Cardiac septum (tissue), 1 donor: Measurements from ENCODE around the gene LECT2. TPM values are rescaled to one million over a fixed set of nuclear protein-coding genes. Genes with fewer than 3 reads are reported as not detected.

Experiments
- DNase-seq: peaks from one replicate; pipeline ENCODE4 v3.0.0-alpha.2; 2020; ENCODE audit warnings: low spot score
- intact Hi-C: fragments of 100-400 bp; cut with DNase I; formaldehyde crosslinking; loops from one replicate; pipeline ENCODE4 v1.14.0; 2022
- total RNA-seq: library from RNA; stranded (reverse); fragmentation: NEBNext Ultra II Directional; extraction: Animal tissue kit (Norgen Biotek cat#: 25700); gene quantifications from one replicate; pipeline ENCODE4 v1.2.1, GENCODE V29; 2021
- donor health status: DM: no; HTN: no; CAD: no.

LECT2 gene
- total RNA-seq, 1 donor from 2014 or later, result not detected

GRCh38 chr5:135980620-135981019, 25.8 kb upstream of the LECT2 start:
- DNase-seq, result no peak
- intact Hi-C loops, result no loop called here

GRCh38 chr5:135979510-135979909, 24.7 kb upstream of the LECT2 start:
- DNase-seq, result no peak
- intact Hi-C loops, result no loop called here

DNA sequence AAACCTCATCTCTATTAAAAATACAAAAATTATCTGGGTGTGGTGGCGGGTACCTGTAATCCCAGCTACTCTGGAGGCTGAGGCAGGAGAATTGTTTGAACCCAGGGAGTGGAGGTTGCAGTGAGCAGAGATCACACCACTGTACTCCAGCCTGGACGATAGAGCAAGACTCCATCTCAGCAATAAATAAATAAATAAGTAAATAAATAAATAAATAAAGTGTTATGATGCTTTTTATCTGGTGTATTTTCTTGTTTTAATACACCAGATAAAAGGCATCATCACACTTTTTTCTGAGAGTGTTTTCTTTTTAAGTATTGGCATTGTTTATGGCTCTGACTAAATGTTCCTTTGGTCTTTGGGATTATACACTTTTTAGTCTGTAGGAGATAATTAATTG, 24.2 kb upstream of the LECT2 start:
- intact Hi-C loops, result no loop called here
- no peak for DNase-seq

GRCh38 chr5:135978212-135978631, 23.4 kb upstream of the LECT2 start:
- no peak for DNase-seq
- intact Hi-C loops, result no loop called here

DNA sequence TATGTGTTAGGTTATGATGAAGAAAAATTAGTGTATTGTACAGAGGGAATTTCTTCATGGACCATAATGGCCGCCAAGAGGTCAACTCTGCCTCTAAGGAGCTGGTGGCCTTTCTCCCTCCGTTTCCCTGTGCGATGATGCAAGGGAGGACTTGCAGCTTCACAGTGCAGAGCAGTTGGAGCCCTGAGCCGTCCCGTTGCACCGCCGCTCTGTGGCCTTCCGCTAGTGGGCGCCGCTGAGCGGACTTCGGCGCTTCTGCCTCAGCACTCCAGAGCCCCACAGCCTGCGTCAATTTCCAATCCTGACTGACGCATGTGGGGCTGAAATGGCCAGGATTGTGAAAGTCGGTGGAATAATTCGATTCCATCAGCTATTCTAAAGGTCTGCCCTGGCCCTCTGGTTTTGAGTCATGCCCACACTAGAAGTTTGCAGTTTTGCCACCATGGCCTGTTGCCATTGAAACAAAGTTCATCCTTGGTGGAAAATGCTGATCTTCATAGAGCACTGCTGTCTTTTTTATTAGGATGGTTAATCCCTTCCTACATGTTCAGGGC, 22.7 kb upstream of the LECT2 start:
- no peak for DNase-seq
- intact Hi-C loops, result no loop called here

- intact Hi-C loops, result no loop called here
- DNase-seq, result no peak
Observed at GRCh38 chr5:135976216-135976615, 21.4 kb upstream of the LECT2 start.

DNA sequence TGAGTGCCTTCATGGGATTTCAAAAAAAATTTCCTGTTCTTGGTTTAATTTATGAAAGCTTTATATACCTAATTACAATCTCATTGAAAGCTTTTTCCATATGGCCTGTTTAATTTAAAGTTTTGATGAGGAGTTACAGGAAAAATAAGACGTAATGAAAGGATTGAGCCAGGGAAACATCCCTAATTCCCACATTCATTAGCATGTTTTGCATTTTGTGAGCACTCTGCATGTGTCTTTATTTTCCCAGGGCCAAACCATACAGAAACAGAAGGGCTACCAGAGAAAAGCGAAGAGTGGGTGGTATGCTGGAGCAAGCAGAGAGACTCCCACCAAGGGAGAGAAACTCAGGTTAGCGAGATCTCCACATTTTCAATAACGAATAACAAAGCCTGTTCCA, 20.3 kb upstream of the LECT2 start:
- intact Hi-C loops, result no loop called here
- no peak for DNase-seq

GRCh38 chr5:135974021-135974600, 19.3 kb upstream of the LECT2 start:
- no peak for DNase-seq
- intact Hi-C loops, result loop anchor here (5.0 kb wide), 1 partner anchor 108 kb away; no protein-coding TSS in a partner anchor

DNA sequence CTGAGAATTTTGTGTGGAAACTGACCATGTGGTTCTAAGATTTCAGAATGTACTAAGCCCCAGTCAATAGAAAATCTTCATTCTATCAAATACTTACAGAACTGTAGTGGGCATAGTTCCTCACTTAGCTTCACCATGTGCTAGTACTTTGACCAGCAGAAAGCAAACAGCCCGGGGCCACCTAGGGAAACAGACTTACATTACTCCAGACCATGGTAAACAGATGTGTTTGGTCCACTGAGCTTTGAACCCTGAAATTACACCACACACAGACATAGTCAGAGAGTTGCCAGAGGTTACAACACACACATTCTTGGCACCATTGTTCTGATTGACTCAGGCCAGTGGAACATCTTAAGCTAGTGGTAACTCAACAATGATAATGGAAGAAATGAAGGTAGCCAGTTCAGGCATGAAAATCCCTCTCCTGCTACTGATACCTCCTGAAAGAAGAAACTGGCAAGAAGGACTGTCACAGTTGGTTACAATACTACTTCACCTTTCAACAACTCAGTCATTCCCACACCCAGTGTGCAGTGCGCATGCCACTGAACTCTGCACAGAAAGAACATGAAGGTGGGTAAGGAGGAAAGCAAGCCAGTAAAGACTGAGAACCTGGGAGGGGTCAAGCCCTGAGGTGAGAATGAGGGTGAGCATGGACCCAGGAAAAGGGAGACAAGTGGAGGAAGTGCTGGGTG, 18.7 kb upstream of the LECT2 start:
- intact Hi-C loops, result loop anchor here (5.0 kb wide), 1 partner anchor 109 kb away; no protein-coding TSS in a partner anchor

DNA sequence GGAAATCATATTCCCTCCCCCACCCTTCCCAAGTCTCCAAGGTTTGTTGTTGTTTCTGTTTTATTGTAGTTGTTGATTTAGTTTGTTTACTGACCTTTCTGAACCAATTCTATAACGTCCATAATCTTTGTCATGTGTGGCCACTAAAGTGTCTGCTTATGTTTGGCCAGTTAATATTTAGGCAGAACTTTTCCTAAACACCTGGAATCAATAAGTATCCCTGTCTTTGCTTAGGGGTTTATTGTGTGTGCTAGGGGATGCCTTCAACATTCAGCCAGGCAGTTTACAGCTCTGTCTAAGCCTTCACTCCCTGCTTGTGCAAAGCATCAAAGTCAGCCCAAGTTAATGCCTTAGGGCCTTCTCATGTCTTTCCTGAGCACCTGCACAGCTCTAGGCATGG, 16.9 kb upstream of the LECT2 start:
- no peak for DNase-seq
- intact Hi-C loops, result loop anchor here (5.0 kb wide), 1 partner anchor 111 kb away; no protein-coding TSS in a partner anchor

More for the DNA sequence above, 18.7 kb upstream of the LECT2 start:
- no peak for DNase-seq

GRCh38 chr5:135966790-135967189, 12.0 kb upstream of the LECT2 start:
- no peak for DNase-seq
- intact Hi-C loops, result no loop called here

DNA sequence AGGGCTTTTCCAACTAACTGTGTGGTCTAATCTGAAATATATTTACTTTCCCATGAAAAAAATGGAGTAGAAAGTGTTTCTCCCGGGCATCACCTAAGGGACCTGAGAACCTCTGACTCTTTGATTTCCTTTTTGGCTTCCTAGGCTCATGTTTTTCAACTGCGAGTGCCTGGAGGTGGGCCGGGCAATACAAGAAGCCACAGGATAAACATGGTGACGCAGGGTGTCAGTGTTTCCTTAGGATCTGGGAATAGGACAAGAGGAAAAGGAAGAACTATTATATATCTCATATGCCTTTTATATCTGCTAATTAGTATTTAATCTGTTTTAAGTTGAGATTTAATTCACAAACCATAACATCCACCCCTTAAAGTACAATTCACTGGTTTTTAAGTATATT, 11.4 kb upstream of the LECT2 start:
- intact Hi-C loops, result no loop called here
- DNase-seq, result no peak

DNA sequence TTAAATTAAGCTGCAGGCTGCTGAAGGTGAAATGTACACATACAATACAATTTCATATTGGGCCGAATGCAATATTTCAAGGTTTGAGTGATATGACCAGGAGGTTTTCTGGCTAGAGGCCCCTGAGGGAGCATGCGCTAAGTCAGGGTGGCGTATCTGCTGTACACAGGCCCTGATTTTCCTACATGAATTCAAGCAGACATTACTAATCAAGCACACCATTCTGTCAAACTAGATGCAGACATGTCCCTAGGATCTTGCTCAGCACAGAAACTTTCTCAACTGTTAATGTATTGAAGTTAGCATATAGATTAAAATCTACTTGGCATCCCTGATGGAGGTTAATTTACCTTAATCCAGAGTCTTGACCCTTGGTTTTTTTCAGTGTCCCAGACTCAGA, 10.7 kb upstream of the LECT2 start:
- no peak for DNase-seq
- intact Hi-C loops, result no loop called here

DNA sequence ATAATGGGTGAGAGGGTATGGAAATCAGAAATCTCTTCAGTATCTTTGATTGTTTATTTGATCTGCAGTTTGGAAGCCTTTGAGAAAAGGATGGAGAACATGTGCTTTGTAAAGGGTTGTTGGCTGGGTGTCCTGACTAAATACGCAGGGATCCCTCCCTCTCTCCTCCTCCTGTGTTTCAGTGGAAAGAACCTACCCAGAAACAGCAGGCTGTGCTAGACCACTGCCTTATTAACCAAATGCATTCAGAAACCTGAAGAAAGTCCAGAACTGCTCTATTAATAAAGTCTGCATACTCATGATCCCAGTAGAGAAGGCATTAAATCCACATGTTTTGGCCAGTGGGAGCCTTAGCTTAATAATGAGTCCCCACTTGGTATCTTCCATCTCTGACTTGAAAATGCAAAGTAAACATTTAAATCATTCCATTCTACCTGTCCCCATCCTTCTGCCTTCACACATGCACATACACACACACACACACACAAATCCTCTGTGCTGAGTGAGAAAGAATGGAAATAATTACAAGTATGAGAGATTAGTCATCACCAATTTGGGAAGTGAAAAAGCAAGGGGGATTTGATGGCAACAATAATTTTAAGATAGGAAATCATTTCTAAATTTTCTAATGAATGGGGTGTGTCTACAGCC, 10.0 kb upstream of the LECT2 start:
- DNase-seq, result no peak
- intact Hi-C loops, result no loop called here

GRCh38 chr5:135955525-135955924, 742 bp upstream of the LECT2 start:
- no peak for DNase-seq
- intact Hi-C loops, result no loop called here

- DNase-seq, result no peak
- intact Hi-C loops, result no loop called here
Observed at GRCh38 chr5:135953850-135954249, 933 bp downstream of the LECT2 start.

DNA sequence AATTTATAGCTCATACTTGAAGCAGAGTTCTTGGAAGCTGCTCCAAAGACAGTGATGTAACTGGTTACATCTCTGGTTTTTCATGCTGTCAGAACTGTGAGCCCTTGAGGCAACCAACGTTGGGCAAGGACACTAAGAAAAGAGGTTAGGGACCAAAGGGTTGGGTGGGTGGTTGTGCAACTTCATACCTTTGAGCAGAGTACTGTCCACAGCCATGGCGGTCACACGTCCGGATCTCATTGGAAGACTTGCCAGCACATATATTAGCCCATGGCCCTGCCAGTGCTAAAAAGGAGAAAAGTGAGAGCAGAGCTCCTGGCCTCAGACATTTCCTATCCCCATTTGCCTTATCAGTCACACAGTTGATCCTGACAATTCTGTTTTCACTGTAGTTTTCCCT, 2.1 kb downstream of the LECT2 start:
- no peak for DNase-seq
- intact Hi-C loops, result no loop called here

- DNase-seq, result no peak
- intact Hi-C loops, result no loop called here
Observed at GRCh38 chr5:135951807-135952206, 3.0 kb downstream of the LECT2 start.

DNA sequence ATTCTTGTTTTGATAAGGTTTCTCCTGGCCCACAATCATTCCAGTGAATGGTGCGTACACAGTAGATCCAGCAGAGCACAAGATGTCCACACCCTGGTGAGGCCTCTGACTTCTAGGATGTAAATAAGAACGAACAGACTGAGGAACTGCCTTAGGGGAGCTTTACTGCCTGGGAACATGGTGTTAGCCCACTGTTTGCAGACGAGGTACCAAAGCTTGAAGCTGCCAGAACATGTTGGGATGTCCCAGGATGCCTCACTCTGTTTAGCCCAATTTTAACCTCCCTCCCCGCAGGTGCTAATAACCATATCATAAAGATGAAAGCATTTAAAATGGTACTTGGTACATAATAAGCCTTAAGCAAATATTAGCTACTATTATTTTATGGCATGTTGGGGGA, 3.5 kb downstream of the LECT2 start:
- DNase-seq, result no peak
- intact Hi-C loops, result no loop called here

DNA sequence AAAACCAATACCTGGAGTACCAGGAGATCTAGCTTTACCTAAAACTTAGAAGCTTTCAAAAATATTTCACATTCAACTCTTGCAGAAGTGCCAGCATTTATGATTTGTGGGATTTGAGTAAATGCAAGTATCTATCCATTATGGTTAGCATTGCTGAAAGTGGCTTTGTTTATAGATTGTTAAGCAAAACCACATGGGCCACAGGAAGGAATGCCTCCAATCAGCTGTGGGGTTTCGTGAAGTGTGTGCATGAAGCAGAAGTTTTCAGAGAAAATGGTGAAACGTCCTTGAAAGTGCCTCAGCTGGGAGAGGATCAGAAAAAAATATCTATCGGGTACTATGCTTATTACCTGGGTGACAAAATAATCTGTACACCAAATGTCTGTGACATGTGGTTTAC, 4.2 kb downstream of the LECT2 start:
- no peak for DNase-seq
- intact Hi-C loops, result no loop called here
